Epithelial cell of esophagus (primary cell): ENCODE measurements around the gene POLR2L.

Experiments
- DNase-seq: peaks from one replicate; pipeline ENCODE4 v3.0.0; 2010; ENCODE audit warnings: low read depth
- H3K4me3 ChIP-seq: 2 replicates; pipeline ENCODE4 v1.5.1; 2011; ENCODE audit warnings: mild to moderate bottlenecking, low read length, control low read depth
- CTCF ChIP-seq: IDR thresholded peaks from 2 replicates; pipeline ENCODE4 v1.5.1; 2011; ENCODE audit warnings: low read depth, mild to moderate bottlenecking, low read length, control low read depth, inconsistent platforms; ENCODE audit not compliant: insufficient read depth; ENCODE audit errors: missing control alignments

Gene POLR2L

GRCh38 chr11:869399-870126, 27.2 kb upstream of the POLR2L start:
- TF ChIP-seq CTCF = no peak
- no peak overlapping the region for H3K4me3 ChIP-seq
- DNase-seq = no peak

GRCh38 chr11:868802-869201, 26.5 kb upstream of the POLR2L start:
- no peak overlapping the region for H3K4me3 ChIP-seq
- TF ChIP-seq CTCF = no peak
- no peak for DNase-seq

GRCh38 chr11:868394-868793, 26.1 kb upstream of the POLR2L start:
- TF ChIP-seq CTCF = no peak
- H3K4me3 ChIP-seq = no peak overlapping the region
- DNase-seq = no peak

GRCh38 chr11:867856-868358, 25.6 kb upstream of the POLR2L start:
- no peak overlapping the region for H3K4me3 ChIP-seq
- no peak for TF ChIP-seq CTCF
- no peak for DNase-seq

GRCh38 chr11:866481-866880, 24.2 kb upstream of the POLR2L start:
- TF ChIP-seq CTCF = no peak
- H3K4me3 ChIP-seq = no peak overlapping the region
- DNase-seq = no peak

- no peak overlapping the region for H3K4me3 ChIP-seq
- no peak for DNase-seq
- TF ChIP-seq CTCF = no peak
Observed at GRCh38 chr11:865462-866430, 23.4 kb upstream of the POLR2L start.
